ENCODE data around the gene KCNT2. TPM values are rescaled to one million over a fixed set of nuclear protein-coding genes. Genes with fewer than 3 reads are reported as not detected.

KCNT2 gene
- total and polyA plus RNA-seq, 2 donors (not counting 3 experiments of a cell fraction or from before 2014, with no cell fraction given): 0.46 to 1.6 TPM

DNA sequence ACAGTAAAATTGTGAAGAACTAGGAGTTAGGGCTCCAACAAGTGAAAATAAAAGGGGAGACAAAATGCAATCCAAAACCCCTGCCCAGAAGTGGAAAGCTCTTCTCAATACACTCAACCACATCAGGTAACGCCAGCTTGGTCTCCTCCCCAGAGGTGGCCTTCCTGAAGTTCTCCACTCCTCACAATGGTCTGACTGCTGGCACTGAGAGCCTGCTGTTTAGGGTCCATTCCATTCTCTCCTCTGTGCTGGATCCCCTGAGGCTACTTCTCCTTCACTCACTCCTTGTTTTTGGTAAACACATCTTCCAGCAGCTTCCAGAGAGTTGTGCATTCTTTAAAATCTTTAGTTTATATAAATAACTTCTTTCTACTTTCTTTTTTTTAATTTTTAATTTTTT is 189.5 kb downstream of the KCNT2 start:
- H3K9me1 ChIP-seq (replicated peaks; ENCODE audit: control insufficient read depth, extremely low read depth, insufficient read depth, low read length): no peaks in the 10 kb centered on the region
- CTCF ChIA-PET: no interaction called here
- dilution Hi-C loops (cut with MboI; ENCODE audit: extremely low pct_ligation_motif_present, low sequenced_read_pairs): no loop called here
- BruUV-seq (replicated peaks): no TSS peak
- no peak overlapping the region for H3K4me3 ChIP-seq (replicated peaks in 1 of 3; ENCODE audit: insufficient read depth in 1 of 3, low read depth in 1 of 3, low read length in 3 of 3)
- H3K79me2 ChIP-seq (ENCODE audit: control insufficient read depth, insufficient read depth, low read length): no peaks in the 10 kb centered on the region
- FAIRE-seq (no peak), DNase-seq (ENCODE audit: low read depth, low spot score) (no peak)
- TF ChIP-seq POLR2AphosphoS5 (IDR thresholded peaks at IDR 0.05; ENCODE audit: insufficient read depth, low read depth, low read length) (no peak), MYC (IDR thresholded peaks at IDR 0.05; ENCODE audit: low read depth, low read length) (no peak), EZH2 (IDR thresholded peaks at IDR 0.05; ENCODE audit: borderline replicate concordance, low read depth, low read length, severe bottlenecking) (no peak), FOS (IDR thresholded peaks at IDR 0.05; ENCODE audit: borderline replicate concordance, insufficient read depth, low read length) (no peak), GATA2 (IDR thresholded peaks at IDR 0.05; ENCODE audit: insufficient read depth, insufficient read length, low read depth, low read length) (no peak), POLR2A (IDR thresholded peaks at IDR 0.05; ENCODE audit: low read depth, low read length) (no peak), JUN (IDR thresholded peaks at IDR 0.05; ENCODE audit: borderline replicate concordance, insufficient read depth, insufficient read length, low read depth) (no peak)
- TF ChIP-seq, protein P1, sequence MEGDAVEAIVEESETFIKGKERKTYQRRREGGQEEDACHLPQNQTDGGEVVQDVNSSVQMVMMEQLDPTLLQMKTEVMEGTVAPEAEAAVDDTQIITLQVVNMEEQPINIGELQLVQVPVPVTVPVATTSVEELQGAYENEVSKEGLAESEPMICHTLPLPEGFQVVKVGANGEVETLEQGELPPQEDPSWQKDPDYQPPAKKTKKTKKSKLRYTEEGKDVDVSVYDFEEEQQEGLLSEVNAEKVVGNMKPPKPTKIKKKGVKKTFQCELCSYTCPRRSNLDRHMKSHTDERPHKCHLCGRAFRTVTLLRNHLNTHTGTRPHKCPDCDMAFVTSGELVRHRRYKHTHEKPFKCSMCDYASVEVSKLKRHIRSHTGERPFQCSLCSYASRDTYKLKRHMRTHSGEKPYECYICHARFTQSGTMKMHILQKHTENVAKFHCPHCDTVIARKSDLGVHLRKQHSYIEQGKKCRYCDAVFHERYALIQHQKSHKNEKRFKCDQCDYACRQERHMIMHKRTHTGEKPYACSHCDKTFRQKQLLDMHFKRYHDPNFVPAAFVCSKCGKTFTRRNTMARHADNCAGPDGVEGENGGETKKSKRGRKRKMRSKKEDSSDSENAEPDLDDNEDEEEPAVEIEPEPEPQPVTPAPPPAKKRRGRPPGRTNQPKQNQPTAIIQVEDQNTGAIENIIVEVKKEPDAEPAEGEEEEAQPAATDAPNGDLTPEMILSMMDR (IDR thresholded peaks at IDR 0.05; ENCODE audit: extremely low read depth in 1 of 2, insufficient read depth in 1 of 2, low read depth in 1 of 2, low read length in 2 of 2): no peak
- TF ChIP-seq, protein P2, sequence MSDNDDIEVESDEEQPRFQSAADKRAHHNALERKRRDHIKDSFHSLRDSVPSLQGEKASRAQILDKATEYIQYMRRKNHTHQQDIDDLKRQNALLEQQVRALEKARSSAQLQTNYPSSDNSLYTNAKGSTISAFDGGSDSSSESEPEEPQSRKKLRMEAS (IDR thresholded peaks at IDR 0.05; ENCODE audit: insufficient read depth, insufficient read length): no peak
- H3K27ac ChIP-seq (ENCODE audit: insufficient read depth, low read depth, low read length): no peak overlapping the region
- POLR2A ChIA-PET: no interaction called here
- H2AFZ ChIP-seq (ENCODE audit: low read depth, low read length): no peak overlapping the region
- H3K4me2 ChIP-seq (ENCODE audit: insufficient read depth, low read length): no peak overlapping the region
- H4K20me1 ChIP-seq (replicated peaks; ENCODE audit: control insufficient read depth, extremely low read depth, insufficient read depth, low read length): no peaks in the 10 kb centered on the region
- intact Hi-C loops (cut with micrococcal nuclease): no loop called here
- no peaks in the 10 kb centered on the region for H3K4me1 ChIP-seq (ENCODE audit: control insufficient read depth, extremely low read depth, insufficient read depth, low read length)
- no peak overlapping the region for H3K9ac ChIP-seq (replicated peaks; ENCODE audit: extremely low read depth, insufficient read depth, low read length)
- no peaks in the 10 kb centered on the region for H3K9me3 ChIP-seq (replicated peaks; ENCODE audit: control insufficient read depth, insufficient read depth, low read length)
- H3K36me3 ChIP-seq (ENCODE audit: control insufficient read depth in 2 of 2, extremely low read depth in 1 of 2, insufficient read depth in 2 of 2, low read length in 2 of 2): no peaks in the 10 kb centered on the region
- no peaks in the 10 kb centered on the region for H3K27me3 ChIP-seq (ENCODE audit: control insufficient read depth in 2 of 2, insufficient read depth in 2 of 2, low read length in 2 of 2)
